SJCRH30 (cell line): ENCODE results near the gene SIVA1. TPM values are rescaled to one million over a fixed set of nuclear protein-coding genes. Genes with fewer than 3 reads are reported as not detected.
"Not testable (repeated sequence)": the region's sequence is repeated elsewhere in the genome, so short reads cannot be mapped to it uniquely, and the experiment has no call there.

ENCODE experiments used
- DNase-seq, 2 experiments: peaks; one replicate each; pipeline ENCODE4 v3.0.0-alpha.2; 2015 to 2020
- H3K27ac ChIP-seq: fragments of 250-450 bp; sonication (Bioruptor Pico); 2 replicates; pipeline ENCODE4 v1.5.1; 2020; ENCODE audit warnings: mild to moderate bottlenecking, moderate library complexity
- H3K27me3 ChIP-seq: fragments of 250-450 bp; sonication (Bioruptor Pico); 2 replicates; pipeline ENCODE4 v1.5.1; 2020; ENCODE audit warnings: mild to moderate bottlenecking, moderate library complexity
- H3K36me3 ChIP-seq: fragments of 250-450 bp; sonication (Bioruptor Pico); 2 replicates; pipeline ENCODE4 v1.5.1; 2020; ENCODE audit warnings: mild to moderate bottlenecking, moderate library complexity
- H3K4me1 ChIP-seq: fragments of 250-450 bp; sonication (Bioruptor Pico); 2 replicates; pipeline ENCODE4 v1.5.1; 2020; ENCODE audit warnings: mild to moderate bottlenecking, moderate library complexity
- H3K4me3 ChIP-seq: fragments of 250-450 bp; sonication (Bioruptor Pico); 2 replicates; pipeline ENCODE4 v1.5.1; 2020; ENCODE audit warnings: mild to moderate bottlenecking, moderate library complexity
- H3K9me3 ChIP-seq: fragments of 250-450 bp; sonication (Bioruptor Pico); replicated peaks from 2 replicates; pipeline ENCODE4 v1.5.1; 2020; ENCODE audit warnings: mild to moderate bottlenecking, moderate library complexity
- total RNA-seq: library from RNA; depleted of rRNA; stranded (reverse); fragments of >200 nt; shearing (Covaris generic); gene quantifications from 2 replicates; pipeline ENCODE4 v1.2.3, GENCODE V29; 2014

The SIVA1 gene
- total RNA-seq, 1 experiment from 2014 or later, result 105 TPM

- Histone ChIP-seq H3K4me1 (peaks cover 13% of the 10 kb centered on the region), H3K4me3 (0 out of 2 replicates have a peak overlapping the region, but pooled peaks have one; percentile 41), H3K36me3 (no peaks in the 10 kb centered on the region), H3K9me3 (no peaks in the 10 kb centered on the region), H3K27ac (no peak overlapping the region), H3K27me3 (peaks cover 18% of the 10 kb centered on the region; the same call in 1 of the 2 replicates)
- DNase-seq, result no peak
Measured at GRCh38 chr14:104725772-104726548, 27.0 kb upstream of the SIVA1 start.

- Histone ChIP-seq H3K27ac (no peak overlapping the region), H3K27me3 (peaks cover 18% of the 10 kb centered on the region; the same call in 1 of the 2 replicates), H3K4me3 (no peak overlapping the region), H3K4me1 (peaks cover 9% of the 10 kb centered on the region), H3K9me3 (no peaks in the 10 kb centered on the region), H3K36me3 (no peaks in the 10 kb centered on the region)
- DNase-seq, result no peak
Measured at GRCh38 chr14:104726600-104727451, 26.1 kb upstream of the SIVA1 start.

DNA sequence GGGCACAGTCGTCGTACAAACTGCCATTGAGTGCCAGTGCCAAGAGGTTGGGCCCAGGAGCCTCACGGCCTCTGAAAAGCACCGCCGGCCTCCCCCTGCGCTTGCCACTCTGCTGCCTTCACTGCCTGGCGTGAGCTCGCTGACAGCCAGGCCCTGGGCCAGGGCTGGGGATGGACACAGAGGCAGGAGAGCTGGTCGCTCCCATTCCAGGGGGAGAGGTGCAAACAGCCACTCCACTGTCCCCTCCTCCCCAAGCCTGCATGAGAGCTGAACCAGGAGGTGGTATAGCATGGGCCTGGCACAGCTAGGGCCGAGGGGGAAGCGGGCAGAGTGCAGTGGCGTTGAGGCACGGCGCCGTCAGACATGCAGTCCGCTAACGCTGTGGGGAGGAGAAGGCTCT lies 24.3 kb upstream of the SIVA1 start:
- Histone ChIP-seq H3K4me3 (no peak overlapping the region), H3K36me3 (no peaks in the 10 kb centered on the region), H3K27me3 (peaks cover 18% of the 10 kb centered on the region; the same call in 1 of the 2 replicates), H3K4me1 (no peaks in the 10 kb centered on the region), H3K27ac (no peak overlapping the region), H3K9me3 (no peaks in the 10 kb centered on the region)
- no peak for DNase-seq

GRCh38 chr14:104729176-104729834 lies 23.6 kb upstream of the SIVA1 start:
- H3K4me3 ChIP-seq, H3K4me1 ChIP-seq, H3K9me3 ChIP-seq, H3K36me3 ChIP-seq, H3K27ac ChIP-seq, DNase-seq: not testable (repeated sequence)
- H3K27me3 ChIP-seq, result peaks cover 18% of the 10 kb centered on the region; the same call in 1 of the 2 replicates

DNA sequence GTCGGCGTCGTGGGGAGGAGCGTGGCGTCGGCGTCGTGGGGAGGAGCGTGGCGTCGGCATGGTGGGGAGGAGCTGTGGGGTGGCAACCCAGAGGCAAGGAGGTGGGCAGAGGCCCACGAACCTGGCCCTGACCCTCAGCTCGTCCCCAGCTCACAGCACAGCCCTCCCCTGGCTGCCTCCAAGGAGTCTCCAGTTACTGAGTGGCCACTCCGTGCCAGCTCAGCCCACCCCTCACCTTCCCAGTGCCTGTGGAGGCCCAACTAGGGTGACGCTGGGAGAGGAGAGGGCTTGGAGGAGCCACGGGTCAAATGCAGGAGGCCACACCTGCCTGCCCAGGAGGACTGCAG lies 23.1 kb upstream of the SIVA1 start:
- no peak overlapping the region for H3K27ac ChIP-seq
- no peak overlapping the region for H3K4me3 ChIP-seq
- H3K27me3 ChIP-seq, result peaks cover 18% of the 10 kb centered on the region; the same call in 1 of the 2 replicates
- no peak for DNase-seq
- no peaks in the 10 kb centered on the region for H3K4me1 ChIP-seq
- H3K9me3 ChIP-seq, result no peaks in the 10 kb centered on the region
- no peaks in the 10 kb centered on the region for H3K36me3 ChIP-seq

GRCh38 chr14:104730487-104730886 lies 22.5 kb upstream of the SIVA1 start:
- H3K9me3 ChIP-seq, result no peaks in the 10 kb centered on the region
- no peak overlapping the region for H3K4me3 ChIP-seq
- peaks cover 18% of the 10 kb centered on the region; the same call in 1 of the 2 replicates for H3K27me3 ChIP-seq
- H3K36me3 ChIP-seq, result no peaks in the 10 kb centered on the region
- no peaks in the 10 kb centered on the region for H3K4me1 ChIP-seq
- no peak overlapping the region for H3K27ac ChIP-seq
- no peak for DNase-seq

DNA sequence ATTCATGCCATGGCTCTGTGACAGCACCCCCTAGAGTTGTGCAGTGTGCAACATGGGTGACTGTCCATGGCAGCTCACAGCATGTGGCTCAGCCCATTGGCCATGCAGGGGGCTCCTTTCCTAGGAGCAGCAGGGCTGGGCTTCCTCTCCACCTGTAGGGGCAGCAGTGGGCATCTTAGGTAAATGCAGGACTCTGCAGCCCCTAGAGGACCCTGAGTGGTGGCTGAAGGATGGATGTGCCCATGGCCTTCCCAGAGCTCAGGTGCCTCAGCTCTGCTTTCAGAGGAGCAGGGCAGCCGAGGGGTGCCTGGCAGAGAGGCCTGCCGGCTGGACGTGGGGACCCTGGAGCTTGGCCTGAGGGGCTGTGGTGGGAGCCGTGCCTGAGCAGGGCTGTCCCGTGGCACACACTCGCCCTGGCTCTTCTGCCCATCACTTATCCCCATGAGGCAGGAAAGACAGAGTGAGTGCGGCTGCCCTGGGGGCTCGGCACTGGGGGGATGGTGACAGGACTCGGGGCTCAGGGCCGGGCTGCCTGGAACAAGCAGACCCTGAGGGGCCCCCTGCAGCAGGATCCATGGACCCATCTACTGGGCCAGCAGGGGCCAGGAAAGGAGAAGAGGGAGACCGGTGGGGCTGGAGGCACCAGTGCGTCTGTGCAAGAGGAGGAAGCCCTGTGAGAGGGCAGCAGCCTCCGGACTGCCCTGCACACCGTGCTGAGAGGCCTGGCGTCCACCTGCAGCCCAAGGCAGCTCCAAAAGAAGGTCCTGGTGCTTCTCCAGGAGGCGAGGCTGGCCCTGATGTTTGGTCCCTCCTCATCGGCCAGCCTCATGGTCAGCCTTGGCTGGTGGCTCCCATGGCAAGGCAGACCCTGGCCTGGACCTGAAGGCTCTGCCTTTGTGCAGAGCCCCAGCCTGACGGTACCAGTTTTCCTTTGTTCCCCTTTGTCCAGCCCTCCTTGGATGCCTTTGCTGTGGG lies 21.3 kb upstream of the SIVA1 start:
- Histone ChIP-seq H3K36me3 (no peaks in the 10 kb centered on the region), H3K4me3 (no peak overlapping the region), H3K27me3 (peaks cover 14% of the 10 kb centered on the region; the same call in 1 of the 2 replicates), H3K4me1 (no peaks in the 10 kb centered on the region), H3K27ac (no peak overlapping the region), H3K9me3 (no peaks in the 10 kb centered on the region)
- DNase-seq, result peak in 1 of 2 experiments; percentile 27

DNA sequence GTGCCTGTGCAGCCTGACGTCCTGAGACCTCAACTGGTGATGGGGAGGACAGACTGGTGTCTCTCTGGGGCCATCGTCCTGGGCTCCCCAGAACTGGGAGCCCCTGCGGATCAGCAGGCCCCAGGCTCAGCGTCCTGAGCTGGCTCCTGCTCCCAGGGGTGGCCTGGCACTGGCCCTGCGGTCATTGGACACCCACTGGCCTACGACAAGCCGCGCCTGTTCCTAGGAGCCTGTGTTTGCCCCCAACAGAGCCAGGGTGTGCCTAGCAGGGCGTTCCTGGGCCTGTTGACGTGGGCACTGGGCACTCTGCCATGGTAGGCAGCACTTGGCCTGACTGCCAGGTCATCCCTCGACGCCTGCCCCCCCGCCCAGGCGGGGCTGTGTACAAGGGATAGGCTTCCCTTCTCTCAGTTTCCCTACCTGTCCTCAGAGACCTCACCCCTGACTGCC lies 20.6 kb upstream of the SIVA1 start:
- Histone ChIP-seq H3K9me3 (no peaks in the 10 kb centered on the region), H3K36me3 (no peaks in the 10 kb centered on the region), H3K27ac (no peak overlapping the region), H3K27me3 (peaks cover 7% of the 10 kb centered on the region; the same call in 1 of the 2 replicates), H3K4me1 (no peaks in the 10 kb centered on the region), H3K4me3 (no peak overlapping the region)
- DNase-seq, result no peak

- H3K4me3 ChIP-seq, result no peak overlapping the region
- no peak for DNase-seq
- no peaks in the 10 kb centered on the region for H3K4me1 ChIP-seq
- H3K27me3 ChIP-seq, result peaks cover 6% of the 10 kb centered on the region; the same call in 1 of the 2 replicates
- H3K9me3 ChIP-seq, result no peaks in the 10 kb centered on the region
- H3K36me3 ChIP-seq, result no peaks in the 10 kb centered on the region
- H3K27ac ChIP-seq, result no peak overlapping the region
Measured at GRCh38 chr14:104732931-104733681, 19.8 kb upstream of the SIVA1 start.

DNA sequence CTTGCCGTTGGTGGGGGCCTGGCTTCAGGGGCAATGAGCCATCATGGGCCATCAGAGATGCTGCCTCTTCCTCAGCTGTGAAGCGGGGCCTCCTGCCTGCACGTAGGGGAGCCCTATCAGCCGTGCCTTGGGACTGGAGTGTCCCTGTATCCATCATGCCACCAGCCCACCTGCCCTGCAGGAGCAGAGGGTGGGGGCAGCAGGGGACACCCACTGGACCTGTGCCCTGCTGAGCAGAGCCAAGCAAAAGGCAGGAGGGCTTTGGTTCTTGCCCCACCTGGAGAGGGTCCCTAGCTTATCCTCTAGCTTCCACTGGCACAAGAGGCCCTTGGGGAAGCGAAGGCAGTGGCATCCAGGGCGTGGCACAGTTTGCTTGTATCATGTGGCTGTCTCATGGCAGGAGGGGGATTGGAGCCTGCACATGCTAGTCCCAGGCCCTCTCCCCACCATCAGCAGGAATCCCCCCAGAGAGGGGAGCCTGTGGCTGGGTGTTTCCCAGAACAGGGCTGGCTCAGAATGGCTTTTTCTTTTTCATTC lies 18.8 kb upstream of the SIVA1 start:
- no peaks in the 10 kb centered on the region for H3K36me3 ChIP-seq
- H3K4me3 ChIP-seq, result no peak overlapping the region
- no peaks in the 10 kb centered on the region for H3K9me3 ChIP-seq
- no peak overlapping the region for H3K27ac ChIP-seq
- DNase-seq, result no peak
- peaks cover 9% of the 10 kb centered on the region; the same call in 1 of the 2 replicates for H3K27me3 ChIP-seq
- H3K4me1 ChIP-seq, result no peaks in the 10 kb centered on the region

DNA sequence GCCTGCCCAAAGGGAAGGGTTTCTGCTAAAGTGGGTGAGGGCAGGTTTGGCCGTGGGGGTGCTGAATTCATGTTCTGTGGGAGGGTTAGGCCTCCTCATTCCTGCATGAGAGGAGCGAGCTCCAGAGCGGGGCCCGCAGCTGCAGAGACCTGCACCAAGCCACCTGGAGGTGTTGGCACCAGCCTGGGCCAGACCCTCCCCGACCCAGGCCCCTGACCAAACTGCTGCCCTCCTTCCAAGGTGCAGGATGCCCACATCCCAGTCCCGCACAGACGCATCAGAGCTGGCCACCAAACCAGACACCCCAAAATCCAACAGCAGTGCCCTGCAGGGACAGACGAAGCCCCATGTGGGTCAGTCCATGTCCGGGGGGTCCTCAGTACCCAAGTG lies 18.4 kb upstream of the SIVA1 start:
- Histone ChIP-seq H3K36me3 (no peaks in the 10 kb centered on the region), H3K27me3 (peaks cover 9% of the 10 kb centered on the region; the same call in 1 of the 2 replicates), H3K4me1 (no peaks in the 10 kb centered on the region), H3K27ac (no peak overlapping the region), H3K9me3 (no peaks in the 10 kb centered on the region), H3K4me3 (no peak overlapping the region)
- no peak for DNase-seq

DNA sequence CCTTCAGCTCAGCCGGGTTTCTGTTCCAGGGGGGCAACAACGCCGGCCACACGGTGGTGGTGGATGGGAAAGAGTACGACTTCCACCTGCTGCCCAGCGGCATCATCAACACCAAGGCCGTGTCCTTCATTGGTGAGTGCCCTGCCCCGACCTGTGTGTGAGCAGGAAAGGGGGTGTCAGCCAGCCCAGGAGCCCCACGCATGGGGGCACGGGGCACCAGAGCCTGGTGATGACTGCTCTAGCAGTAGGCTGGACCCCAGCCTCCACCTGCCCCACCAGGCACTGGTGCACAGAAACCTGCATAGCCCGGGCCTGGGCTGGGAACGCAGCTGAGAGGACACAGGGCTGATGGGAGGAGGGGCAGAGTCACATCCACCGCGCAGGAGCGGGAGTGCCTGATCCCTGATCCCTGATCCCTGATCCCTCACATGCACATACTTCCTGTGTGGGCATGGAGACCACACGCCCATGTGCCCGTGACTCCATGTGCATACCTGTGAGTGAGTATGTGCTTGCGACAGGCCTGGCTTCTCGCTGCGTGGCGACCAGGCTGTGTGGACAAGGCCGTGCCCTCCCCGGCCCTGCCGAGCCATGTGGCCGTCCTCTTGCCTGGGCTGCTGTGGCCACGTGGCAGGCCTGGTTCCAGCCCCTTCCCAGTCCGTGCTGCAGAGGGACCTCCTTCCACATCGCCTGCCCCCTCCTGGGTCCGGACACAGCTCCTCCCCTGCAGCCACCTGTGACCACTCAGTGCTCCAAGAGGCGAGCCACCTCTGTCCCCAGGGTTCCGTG lies 17.8 kb upstream of the SIVA1 start:
- Histone ChIP-seq H3K4me1 (no peaks in the 10 kb centered on the region), H3K36me3 (no peaks in the 10 kb centered on the region), H3K9me3 (no peaks in the 10 kb centered on the region), H3K4me3 (no peak overlapping the region), H3K27ac (no peak overlapping the region), H3K27me3 (peaks cover 9% of the 10 kb centered on the region; the same call in 1 of the 2 replicates)
- no peak for DNase-seq
